T-helper 9 cell (primary cell): ENCODE measurements around the gene OSER1.

Source experiments
- DNase-seq: peaks from one replicate; pipeline ENCODE4 v3.0.0-alpha.2; 2020

The OSER1 gene

DNA sequence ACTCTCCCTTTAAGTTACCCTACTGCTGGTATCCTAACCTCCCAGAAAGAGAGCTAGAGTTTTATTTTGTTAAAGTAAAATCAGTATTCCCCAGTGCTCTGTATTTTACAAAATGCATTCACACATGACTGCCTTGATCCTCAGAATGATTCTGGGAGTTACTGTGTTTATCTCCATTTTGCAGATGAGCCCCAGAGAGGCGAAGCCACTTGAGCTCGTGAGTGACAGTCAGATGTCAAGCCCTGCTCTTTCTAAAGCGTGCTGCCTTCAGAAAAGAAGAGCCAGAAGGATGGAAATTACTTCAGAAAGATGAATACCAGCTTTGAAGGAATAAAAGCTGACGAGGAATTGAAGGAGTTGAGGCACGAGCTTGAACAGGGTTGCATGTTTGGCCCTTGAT is 14.1 kb upstream of the OSER1 start:
- no peak for DNase-seq

DNA sequence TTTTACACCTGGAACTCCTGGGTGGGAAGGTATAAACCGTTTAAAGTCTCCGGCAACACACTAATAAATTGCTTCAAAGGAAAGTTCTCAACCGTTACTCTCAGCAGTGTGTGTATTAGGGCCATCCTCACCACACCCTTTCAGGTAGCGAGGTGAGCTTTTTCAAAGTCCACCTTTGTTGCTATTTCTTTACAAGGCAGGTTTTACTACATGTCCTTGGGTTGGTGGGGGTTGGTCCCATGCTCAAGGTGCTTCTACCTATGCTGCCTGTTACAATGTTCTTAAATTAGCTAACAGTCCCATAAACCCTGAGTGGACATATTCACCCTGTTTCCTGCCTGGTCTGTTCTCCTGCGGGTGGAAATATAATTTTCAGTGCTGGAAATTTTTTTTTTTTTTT is 13.2 kb upstream of the OSER1 start:
- DNase-seq: no peak

DNA sequence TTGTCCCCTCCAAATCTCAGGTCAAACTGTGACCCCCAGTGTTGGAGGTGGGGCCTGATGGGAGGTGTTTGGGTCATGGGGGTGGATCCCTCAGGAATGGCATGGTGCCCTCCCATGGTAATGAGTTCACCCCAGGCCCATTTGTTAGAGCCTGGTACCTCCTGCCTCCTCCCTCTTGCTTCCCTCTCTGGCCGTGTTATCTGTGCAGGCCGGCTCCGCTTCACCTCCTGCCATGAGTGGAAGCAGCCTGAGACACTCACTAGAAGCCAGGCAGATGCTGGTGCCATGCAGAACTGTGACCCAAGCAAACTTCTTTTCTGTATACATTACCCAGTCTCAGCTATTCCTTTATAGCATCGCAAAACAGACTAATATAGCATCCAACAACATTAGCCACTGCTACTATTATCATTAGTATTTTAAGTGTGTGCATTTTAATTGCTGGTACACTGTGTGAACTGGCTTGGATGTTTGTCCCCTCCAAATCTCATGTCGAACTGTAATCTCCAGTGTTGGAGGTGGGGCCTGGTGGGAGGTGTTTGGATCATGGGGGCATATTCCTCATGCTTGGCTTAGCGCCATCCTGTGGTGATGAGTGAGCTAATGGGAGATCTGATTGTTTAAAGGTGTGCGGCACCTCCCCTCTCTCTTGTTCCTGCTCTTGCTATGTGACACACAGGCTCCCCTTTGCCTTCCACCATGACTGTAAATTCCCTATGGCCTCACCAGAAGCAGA is 12.2 kb upstream of the OSER1 start:
- no peak for DNase-seq

DNA sequence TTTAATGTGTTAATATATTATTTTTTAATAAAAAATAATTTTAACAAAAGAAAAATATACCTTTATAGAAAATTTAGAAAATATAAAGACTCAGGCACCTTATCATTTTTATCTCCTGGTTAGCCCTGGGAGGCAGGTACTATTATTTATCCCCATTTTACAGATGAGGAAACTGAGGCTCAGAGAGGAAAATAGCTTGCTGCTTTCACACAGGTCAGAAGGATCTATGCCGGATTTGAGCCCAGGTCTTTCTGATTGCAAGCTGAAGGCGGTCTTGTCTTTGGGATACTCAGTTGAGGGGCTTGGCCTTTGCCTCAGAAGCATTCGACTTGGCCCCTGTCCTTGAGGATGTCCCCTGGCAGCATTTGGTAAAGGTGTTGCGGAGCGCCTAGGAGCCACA is 11.5 kb upstream of the OSER1 start:
- DNase-seq: no peak

DNA sequence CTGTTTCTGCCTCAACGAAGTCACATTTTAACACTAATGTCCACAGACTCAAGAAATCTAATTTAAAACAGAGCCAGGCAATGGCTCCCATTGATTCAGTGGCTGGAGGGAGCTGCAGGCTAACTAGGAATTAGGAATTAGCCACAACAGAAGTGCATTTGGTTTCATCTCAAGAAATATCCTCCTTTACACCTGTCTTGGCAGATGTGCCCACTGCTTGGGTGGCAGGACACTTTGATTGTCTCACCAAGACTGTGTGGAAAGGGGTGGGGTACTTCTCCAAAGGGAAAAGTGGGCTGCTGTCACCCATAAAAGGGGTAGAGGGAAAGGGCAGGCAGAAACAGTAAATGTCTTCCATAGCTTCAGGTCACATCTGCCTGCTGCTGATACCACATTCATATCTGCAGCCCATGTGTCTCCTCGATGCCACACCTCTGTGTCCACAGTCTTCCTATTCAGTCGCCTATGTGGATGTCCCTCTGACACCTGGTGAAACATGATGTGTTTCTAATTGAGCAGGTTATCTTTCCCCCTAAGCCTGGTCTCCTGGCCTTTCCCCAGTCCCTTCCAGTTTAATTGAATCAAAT is 10.9 kb upstream of the OSER1 start:
- no peak for DNase-seq

DNA sequence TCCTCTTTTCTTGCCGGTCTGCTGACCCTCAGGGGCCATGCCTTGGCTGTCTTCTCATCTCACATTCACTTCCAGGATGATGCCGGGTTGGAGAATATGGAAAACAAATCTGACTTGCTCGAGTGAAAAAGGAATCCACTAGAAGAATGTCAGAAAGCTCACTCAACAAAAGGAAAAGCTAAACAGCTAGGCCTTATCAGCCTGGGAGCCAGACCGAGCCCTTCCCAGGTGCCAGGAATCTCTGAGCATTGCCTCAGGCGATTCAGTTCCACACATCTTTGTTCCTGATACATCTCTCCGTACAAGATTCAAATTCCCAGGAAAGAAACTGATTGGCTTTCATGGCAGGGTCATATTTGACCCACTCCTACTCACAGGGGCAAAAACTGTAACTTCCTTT is 9.2 kb upstream of the OSER1 start:
- DNase-seq: no peak

DNA sequence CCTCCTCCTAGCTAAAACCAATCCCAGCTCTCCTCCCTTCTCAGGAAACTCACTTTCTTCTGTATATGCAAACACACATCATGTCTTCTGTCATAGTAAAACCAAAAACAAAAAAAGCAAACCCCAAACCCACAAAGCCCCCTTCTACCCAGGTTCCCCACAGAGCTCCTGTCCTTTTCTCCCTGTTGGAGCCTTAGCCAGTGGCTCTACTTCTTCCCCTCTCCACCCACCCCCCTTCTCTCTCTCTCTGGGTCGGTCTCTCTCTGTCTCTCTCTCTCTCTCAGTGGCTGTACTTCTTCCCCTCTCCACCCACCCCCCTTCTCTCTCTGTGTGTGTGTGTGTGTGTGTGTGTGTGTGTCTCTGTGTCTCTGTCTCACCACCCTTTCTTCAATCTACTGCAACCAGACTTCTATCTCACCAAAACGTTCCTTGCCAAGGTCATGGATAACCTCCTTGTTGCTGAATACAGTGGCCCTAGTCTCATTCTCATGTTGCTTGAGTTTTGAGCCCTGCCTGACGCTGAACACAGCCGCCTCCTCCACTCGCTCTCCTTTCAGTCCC is 8.7 kb upstream of the OSER1 start:
- DNase-seq: no peak

DNA sequence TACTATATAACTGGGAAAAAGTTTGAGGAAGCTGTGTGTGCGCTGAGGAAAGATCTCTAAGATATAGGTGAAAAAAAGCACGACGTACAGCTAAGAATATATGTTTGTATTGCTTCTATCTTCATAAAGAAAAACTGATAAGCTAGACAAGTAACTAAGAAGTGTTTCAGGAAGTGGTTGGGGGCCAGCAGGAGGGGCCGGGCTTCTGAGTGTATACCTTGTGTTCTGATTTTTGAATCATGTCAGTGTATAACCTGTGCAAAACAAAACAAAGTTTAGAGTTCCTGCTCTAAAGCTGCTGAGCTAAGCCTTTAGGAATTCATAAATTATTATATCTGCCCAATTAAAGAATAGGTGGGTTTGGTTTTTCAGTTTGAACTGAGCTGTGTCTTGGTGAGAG is 7.9 kb upstream of the OSER1 start:
- peak; percentile 36 for DNase-seq

DNA sequence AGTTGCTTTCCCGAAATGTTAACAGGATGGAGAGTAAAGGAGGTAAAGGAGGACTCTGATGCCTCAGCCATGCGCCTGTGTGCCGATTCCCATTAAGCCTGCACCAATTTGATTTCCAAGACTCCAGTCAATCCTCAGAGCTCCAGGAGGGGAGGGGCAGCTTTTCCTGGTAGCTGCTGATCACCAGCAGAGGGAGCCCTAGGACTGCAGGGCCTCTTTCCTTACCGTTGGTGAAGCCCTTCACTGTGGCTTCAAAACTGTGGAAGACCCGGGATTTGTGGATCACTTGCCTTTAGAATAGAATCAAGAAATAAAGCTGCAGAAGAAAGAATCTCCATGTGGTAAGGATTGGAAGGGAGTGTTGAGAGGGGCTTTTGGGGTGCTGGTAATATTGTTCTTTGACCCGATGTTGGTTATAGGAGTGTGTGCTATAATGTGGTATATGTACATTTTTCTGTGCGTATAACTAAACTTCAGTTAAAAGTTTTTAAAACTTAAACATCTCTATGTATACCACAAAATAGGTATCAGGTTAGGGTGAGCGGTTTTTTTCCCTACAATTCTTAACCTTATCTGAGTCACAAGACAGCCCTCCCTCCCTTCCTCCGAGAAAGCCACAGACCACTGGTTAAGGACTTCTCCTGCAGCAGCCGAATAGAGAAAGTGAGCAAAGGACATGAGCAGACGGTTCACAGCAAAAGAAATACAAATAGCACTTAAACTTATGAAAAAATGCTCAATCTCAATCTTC is 6.9 kb upstream of the OSER1 start:
- DNase-seq: peak; percentile 64

DNA sequence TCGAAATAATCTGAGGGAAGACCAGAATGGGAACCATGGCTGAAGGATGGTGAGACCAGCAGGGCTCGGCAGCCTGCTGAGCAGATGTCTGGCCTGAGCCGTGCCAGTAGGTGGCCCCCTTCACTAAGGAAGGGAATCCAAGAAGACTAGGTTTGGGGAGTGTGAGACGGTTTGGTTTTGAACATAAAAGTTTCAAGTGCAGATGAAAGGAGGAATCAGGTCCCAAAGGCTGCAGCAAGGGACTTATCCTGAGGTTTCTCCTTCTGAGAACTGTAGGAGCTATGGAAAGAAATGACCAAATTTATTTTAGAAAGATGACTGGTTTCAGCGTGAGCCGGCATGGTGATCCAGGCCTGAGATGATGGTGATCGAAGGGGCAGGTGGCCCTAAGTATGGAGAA is 4.6 kb upstream of the OSER1 start:
- peak; percentile 62 for DNase-seq

DNA sequence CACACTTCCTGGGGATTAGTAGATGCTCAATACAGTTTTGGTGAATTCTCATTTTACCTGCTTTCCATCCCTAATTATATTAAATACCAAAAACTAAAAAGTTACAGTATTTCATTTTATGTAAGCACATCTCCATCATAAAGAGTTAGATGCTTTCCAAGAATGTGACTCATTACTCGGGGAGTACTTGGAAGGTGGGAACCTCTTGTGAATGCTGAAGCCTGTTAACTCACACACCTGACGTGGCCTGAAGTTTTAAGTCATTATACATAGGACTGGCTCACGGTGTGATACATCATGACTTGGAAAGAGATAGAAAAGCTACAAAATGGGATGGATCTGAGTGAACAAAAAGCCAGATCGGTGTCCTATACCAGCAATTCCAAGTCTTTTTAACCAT is 2.2 kb upstream of the OSER1 start:
- DNase-seq: no peak

DNA sequence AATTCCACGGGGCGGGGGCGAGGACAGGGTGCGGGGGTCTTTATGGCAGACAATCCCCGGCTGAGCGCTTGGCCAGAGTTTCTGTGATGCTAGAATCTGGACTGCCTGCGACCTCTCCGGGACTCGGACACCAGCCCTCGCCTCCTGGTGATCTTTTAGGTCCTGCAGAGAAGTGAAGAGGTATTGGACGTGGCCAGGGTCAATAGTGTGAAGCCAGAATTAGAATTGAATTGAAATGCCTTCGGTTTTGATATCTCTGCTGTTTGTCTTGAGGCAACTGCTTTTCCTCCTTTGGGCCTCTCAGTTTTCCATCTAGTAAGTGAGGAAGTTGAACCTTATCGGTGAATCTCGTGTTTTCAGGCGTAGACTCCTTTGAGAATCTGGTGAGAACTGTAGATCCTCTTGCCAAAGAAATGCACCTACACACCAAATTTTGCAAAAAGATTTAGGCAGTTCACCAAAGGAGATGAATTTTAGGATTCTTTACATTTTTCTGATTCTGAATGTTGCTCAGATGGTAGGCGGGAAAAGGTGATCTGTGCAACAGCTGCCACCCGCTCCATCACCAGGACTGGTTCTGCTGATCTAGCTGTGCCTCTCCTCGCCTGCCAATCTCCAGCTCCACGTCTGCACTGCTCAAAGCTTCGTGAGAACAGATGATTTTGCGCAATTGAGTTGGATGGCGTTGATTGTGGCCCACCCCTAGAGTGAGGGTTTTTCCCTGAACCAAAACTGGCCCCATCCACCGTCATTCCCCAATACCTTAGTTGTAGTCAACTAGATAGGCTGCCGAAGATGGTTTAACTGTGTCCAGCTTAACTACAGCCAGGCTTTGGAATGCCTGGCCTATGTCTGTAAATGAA is 837 bp upstream of the OSER1 start:
- DNase-seq: no peak

DNA sequence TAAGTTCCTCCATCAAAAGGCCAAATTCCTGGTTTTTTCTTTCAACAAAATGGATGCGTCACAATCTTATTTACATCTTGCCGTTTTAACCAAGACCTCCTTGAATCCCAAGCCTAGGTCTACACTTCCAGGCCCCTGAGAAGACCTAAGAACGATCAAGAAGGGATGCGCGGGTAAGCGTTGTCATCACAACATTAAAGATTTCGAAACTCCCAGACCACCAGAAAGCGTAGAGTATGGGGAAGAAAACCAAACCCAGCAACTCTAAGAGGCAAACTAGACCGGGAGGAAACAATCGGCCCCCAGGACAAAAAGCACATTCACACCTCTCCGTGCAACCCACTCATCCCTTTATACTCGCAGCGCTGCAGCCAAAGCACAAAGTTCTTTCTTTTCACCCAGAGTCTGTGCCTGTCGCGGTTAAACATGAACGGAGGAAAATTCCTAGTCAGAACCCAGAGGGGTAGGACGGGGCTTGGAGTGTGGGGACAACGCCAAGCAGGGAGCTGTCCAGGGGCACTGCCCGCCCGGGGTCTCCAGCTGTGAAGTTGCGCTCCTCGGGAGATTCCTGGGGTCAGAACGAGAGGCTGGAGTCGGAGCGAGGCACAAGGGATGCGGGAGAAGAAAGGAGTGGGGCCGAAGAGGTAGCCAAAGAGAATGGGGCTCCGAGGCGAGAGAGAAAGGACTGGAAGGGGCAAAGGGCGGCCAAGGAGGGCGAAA is 725 bp downstream of the OSER1 start:
- DNase-seq: no peak

DNA sequence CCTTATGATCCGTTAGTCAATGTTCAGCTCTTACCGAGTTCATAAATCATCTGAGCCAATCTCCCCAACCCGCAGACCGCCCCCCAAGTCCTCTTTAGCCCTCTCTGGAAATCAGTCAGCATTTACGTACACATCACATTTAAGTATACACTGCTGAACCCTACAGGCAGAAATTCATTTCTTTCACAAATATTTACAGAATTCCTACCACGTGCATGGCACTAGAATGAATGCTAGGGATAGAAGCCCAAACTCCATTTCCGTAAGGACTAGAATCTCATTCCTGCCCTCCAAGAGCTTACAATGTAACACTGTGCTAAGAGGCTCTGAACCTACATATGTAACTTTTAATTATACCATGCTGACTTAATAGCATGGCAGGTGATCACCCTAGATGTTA is 1.8 kb downstream of the OSER1 start:
- DNase-seq: no peak

DNA sequence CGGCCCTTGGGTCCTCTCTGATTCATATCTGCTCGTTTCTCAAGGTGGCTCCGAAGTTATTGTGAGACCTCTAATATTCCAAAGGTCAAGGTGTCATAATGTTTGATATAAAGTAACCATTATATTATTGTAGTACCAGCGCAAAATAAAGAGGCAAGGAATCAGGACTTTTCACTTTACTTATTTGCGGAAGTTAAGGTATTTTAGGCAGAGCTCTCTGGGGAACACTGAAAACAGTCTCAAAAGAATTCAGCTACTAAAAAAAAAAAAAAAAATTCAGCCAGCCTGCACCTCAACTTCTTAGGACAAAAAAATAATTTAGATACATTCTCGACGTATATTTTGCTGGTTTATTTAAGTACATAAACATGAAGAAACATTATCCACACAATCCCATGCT is 2.4 kb downstream of the OSER1 start:
- no peak for DNase-seq

DNA sequence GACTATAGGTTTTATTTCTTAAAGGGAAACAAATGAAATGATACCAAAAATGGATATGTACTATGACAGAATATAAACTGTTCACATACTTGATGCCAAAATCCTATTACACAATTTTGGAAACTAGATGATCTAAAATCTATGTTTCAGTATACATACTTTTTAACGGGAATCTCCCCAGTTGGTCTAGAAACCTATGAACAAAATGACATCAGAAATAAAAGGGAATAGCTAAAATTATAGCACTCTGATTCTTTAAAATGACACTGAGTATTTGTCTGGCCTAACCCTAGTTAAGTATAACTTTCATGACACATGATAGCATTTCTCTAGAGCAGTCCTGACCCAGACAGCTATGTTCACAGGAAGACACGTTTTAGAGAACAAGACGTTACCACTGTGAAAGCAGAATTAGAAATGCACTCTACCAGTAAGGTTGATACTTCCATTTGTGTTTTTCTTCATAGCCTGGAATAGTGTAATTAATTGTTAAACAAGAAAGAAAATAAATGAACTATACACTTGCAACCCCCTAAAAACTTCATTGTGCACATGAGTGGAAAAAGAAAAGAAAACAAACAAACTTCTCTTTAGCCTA is 3.3 kb downstream of the OSER1 start:
- no peak for DNase-seq

DNA sequence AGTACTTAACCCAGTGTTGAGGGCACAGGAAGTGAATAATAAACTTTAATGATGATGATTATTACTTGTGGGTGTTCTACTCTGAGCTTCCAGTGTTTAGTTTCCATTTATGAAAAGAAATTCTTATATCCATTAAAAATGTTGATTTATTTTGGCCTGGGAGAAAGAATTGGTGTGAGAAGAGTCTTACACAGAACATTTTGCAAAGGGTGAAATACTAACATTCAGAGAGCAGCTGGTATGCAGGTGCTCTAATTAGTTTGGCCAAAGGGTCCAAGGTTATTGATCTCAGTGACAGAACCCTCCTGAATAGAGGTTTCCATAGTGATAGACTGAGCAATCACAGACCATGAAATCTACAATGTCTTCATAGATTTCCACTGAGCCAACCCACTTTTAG is 4.4 kb downstream of the OSER1 start:
- no peak for DNase-seq

DNA sequence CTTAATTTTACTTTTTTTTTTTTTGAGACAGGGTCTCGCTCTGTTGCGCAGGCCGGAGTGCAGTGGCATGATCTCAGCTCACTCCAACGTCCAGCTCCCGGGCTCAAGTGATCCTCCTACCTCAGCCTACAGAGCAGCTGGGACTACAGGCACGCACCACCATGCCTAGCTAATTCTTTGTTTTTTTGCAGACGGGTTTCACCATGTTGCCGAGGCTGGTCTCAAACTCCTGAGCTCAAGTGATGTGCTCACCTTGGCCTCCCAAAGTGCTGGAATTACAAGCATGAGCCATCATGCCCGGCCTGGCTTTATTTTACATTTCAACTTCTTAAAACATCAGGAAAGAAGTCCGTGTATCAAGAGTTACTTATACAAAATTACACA is 5.7 kb downstream of the OSER1 start:
- no peak for DNase-seq

DNA sequence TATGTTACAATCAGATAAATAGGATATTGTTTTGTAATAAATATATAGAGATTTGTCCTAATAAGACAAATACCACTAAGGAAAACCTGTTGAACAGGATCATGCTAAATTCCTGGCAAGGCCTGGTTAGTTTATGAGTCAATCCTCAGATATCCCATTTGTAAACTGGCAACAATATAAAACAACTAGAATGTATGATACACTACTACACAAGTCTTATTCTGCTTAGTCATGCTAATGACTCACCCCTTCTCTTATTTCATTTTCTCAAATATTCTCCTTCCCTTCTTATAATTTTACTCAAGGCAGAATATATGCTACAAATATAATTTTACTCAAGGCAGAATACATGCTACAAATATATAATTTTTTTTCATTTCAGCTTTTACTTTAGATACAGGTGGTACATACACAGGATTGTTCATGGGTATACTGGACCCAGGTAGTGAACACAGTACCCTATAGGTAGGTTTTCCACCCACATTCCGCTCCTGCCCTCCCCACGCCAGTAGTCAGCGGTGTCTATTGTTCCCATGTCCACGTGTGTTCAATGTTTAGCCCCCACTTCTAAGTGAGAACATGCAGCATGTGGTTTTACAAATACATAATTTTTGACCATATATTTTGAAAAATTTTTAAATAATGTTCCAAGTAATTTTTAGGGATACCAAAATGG is 6.3 kb downstream of the OSER1 start:
- no peak for DNase-seq

DNA sequence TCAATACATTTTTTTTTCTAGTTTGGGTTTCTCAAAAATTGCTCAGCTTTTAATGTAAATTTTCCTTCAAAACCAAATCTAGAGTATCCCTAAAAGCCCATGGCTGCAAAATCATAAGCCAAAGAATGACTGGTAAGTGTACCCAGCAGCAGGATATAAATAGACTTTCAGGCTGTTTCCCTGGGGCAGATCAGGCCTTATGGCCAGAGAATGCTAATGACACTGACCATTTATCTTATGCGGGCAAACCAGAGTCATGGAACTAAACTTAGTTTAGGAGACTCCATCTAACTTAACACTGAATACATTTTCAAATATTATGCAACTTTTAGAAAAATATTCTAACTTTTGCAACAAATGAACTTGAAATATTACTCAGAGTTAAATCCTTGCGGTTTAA is 7.4 kb downstream of the OSER1 start:
- DNase-seq: no peak

DNA sequence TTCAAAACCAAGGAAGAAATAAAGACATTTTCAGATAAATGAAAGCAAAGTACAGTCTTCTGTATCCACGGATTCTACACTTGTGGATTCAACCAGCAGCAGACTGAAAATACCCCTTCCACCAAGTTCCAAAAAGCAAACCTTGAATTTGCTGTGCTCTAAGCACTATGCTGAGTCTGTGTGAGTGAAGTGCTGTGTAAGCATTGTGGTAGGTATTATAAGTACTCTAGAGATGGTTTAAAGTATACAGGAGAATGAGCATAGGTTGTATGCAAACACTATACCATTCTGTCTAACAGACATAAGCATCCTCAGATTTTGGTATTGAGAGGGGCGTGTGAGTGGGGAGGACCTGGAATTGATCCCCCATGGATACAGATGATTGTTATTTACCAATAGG is 9.6 kb downstream of the OSER1 start:
- DNase-seq: no peak
